IMR-90 (cell line): ENCODE measurements around the gene DSCAML1. TPM values are rescaled to one million over a fixed set of nuclear protein-coding genes. Genes with fewer than 3 reads are reported as not detected.

ENCODE experiments used
- ATAC-seq: fragments of 200-7000 bp; cut with Tn5 transposase; 2 replicates; pipeline ENCODE4 v1.9.1; 2020; ENCODE audit warnings: low read depth, mild to moderate bottlenecking, moderate library complexity
- BruUV-seq: library from RNA; stranded (reverse); fragments of 400-500 nt; replicated peaks from 2 replicates; lab custom pipeline; 2021; lab: Mats Ljungman, UMichigan
- CTCF ChIA-PET: fragments of 300-600 bp; formaldehyde crosslinking; extraction: SDS; loops from one replicate; lab custom pipeline; 2021; ENCODE audit warnings: antibody characterized with exemption; lab: Yijun Ruan, JAX
- POLR2A ChIA-PET: fragments of 300-600 bp; sonication (Branson Sonifier 250); formaldehyde crosslinking; loops from one replicate; lab custom pipeline; 2022; ENCODE audit warnings: antibody characterized with exemption; ENCODE audit not compliant: unreplicated experiment; lab: Charles Lee
- DNase-seq: peaks from one replicate; pipeline ENCODE4 v3.0.0; 2013
- H2AFZ ChIP-seq: replicated peaks from 2 replicates; pipeline ENCODE3; 2013; ENCODE audit warnings: low read length, mild to moderate bottlenecking; ENCODE audit not compliant: poor library complexity
- H2AK5ac ChIP-seq: 2 replicates; pipeline ENCODE4 v1.6.1; 2013; ENCODE audit warnings: low read depth, low read length, inconsistent platforms
- H2AK9ac ChIP-seq: replicated peaks from 2 replicates; pipeline ENCODE3; 2013; ENCODE audit warnings: mild to moderate bottlenecking, low read depth, low read length, moderate library complexity; ENCODE audit not compliant: poor library complexity
- H2BK120ac ChIP-seq: 2 replicates; pipeline ENCODE4 v1.6.1; 2013; ENCODE audit warnings: low read depth, low read length, inconsistent platforms
- H2BK15ac ChIP-seq: 3 replicates; pipeline ENCODE4 v1.6.1; 2013; ENCODE audit warnings: low read depth, low read length, inconsistent platforms
- H2BK20ac ChIP-seq: 2 replicates; pipeline ENCODE4 v1.6.1; 2013; ENCODE audit warnings: low read depth, mild to moderate bottlenecking, inconsistent platforms, low read length, moderate library complexity
- H2BK5ac ChIP-seq: 2 replicates; pipeline ENCODE4 v1.6.1; 2013; ENCODE audit warnings: mild to moderate bottlenecking, low read depth, low read length, inconsistent platforms; ENCODE audit not compliant: poor library complexity, severe bottlenecking
- H3K14ac ChIP-seq: replicated peaks from 2 replicates; pipeline ENCODE4 v1.6.1; 2013; ENCODE audit warnings: low read depth, low read length, inconsistent platforms
- H3K18ac ChIP-seq: 2 replicates; pipeline ENCODE4 v1.6.1; 2013; ENCODE audit warnings: low read depth, low read length, control low read depth
- H3K23ac ChIP-seq: 2 replicates; pipeline ENCODE4 v1.6.1; 2013; ENCODE audit warnings: low read depth, low read length, inconsistent platforms
- H3K27ac ChIP-seq: 2 replicates; pipeline ENCODE4 v1.5.1; 2013; ENCODE audit warnings: mild to moderate bottlenecking, control low read depth, low read length; ENCODE audit not compliant: insufficient read depth
- H3K27me3 ChIP-seq: 2 replicates; pipeline ENCODE4 v1.6.1; 2013; ENCODE audit warnings: low read length; ENCODE audit not compliant: control insufficient read depth, insufficient read depth
- H3K36me3 ChIP-seq: 2 replicates; pipeline ENCODE4 v1.6.1; 2013; ENCODE audit warnings: low read length, mixed read lengths; ENCODE audit not compliant: control insufficient read depth, insufficient read depth
- H3K4ac ChIP-seq: 2 replicates; pipeline ENCODE4 v1.6.1; 2013; ENCODE audit warnings: low read depth, low read length, inconsistent platforms
- H3K4me1 ChIP-seq: 2 replicates; pipeline ENCODE4 v1.6.1; 2013; ENCODE audit warnings: low read length, mixed read lengths; ENCODE audit not compliant: control insufficient read depth, insufficient read depth
- H3K4me2 ChIP-seq: 2 replicates; pipeline ENCODE4 v1.6.1; 2013; ENCODE audit warnings: low read depth, mild to moderate bottlenecking, control low read depth, low read length, moderate library complexity
- H3K4me3 ChIP-seq: 2 replicates; pipeline ENCODE4 v1.5.1; 2013; ENCODE audit warnings: low read depth, mild to moderate bottlenecking, control low read depth, low read length, moderate library complexity; ENCODE audit not compliant: insufficient read depth
- H3K56ac ChIP-seq: 2 replicates; pipeline ENCODE4 v1.6.1; 2013; ENCODE audit warnings: low read length, inconsistent platforms; ENCODE audit not compliant: insufficient read depth; ENCODE audit errors: extremely low read depth
- H3K79me1 ChIP-seq, 2 experiments: 2 replicates each; pipeline ENCODE4 v1.6.1; 2013; ENCODE audit warnings: low read length in 2 of 2, inconsistent platforms in 1 of 2, low read depth in 1 of 2
- H3K9ac ChIP-seq: 2 replicates; pipeline ENCODE4 v1.6.1; 2013; ENCODE audit warnings: low read depth, low read length, control low read depth
- H3K9me1 ChIP-seq: 2 replicates; pipeline ENCODE4 v1.6.1; 2013; ENCODE audit warnings: low read length, inconsistent platforms; ENCODE audit not compliant: insufficient read depth
- H3K9me3 ChIP-seq: 2 replicates; pipeline ENCODE4 v1.6.1; 2013; ENCODE audit warnings: low read length; ENCODE audit not compliant: control insufficient read depth, insufficient read depth
- H4K20me1 ChIP-seq: 2 replicates; pipeline ENCODE4 v1.6.1; 2013; ENCODE audit warnings: low read length, inconsistent platforms; ENCODE audit not compliant: insufficient read depth
- H4K5ac ChIP-seq: 2 replicates; pipeline ENCODE4 v1.6.1; 2013; ENCODE audit warnings: mild to moderate bottlenecking, low read depth, low read length, control low read depth
- H4K8ac ChIP-seq, 2 experiments: 2 replicates each; pipeline ENCODE4 v1.6.1; 2013; ENCODE audit warnings: low read depth in 2 of 2, low read length in 2 of 2, control low read depth in 1 of 2, inconsistent platforms in 1 of 2
- H4K91ac ChIP-seq: 2 replicates; pipeline ENCODE4 v1.6.1; 2013; ENCODE audit warnings: low read depth, low read length, inconsistent platforms; ENCODE audit not compliant: insufficient read depth
- NFE2L2 ChIP-seq: fragments of 150-350 bp; IDR thresholded peaks from 2 replicates; pipeline ENCODE4 v1.6.1; 2016; ENCODE audit warnings: low read depth, mild to moderate bottlenecking, low read length
- RAD21 ChIP-seq: IDR thresholded peaks from 2 replicates; pipeline ENCODE4 v1.6.1; 2012; ENCODE audit warnings: low read length, improper control_type of control experiment
- WGBS, 2 experiments: methylation state at CpG; one replicate each; pipeline versions ENCODE4 v1.1.5 to v1.1.7; 2013; ENCODE audit warnings: missing lambda C conversion rate in 2 of 2; ENCODE audit not compliant: insufficient read length in 1 of 2; ENCODE audit errors: extremely low coverage in 2 of 2; 5-methylcytosine and 5-hydroxymethylcytosine counted together
- dilution Hi-C: fragments of 300-500 bp; cut with HindIII; formaldehyde crosslinking; loops from one replicate; pipeline ENCODE4 v1.14.3; 2018; ENCODE audit warnings: low sequenced_read_pairs; ENCODE audit not compliant: unreplicated experiment
- in situ Hi-C: fragments of 300-500 bp; cut with MboI; formaldehyde crosslinking; loops from 3 replicates; pipeline ENCODE4 v1.14.3; 2019; ENCODE audit warnings: low sequenced_read_pairs, inconsistent platforms, mixed read lengths
- intact Hi-C: fragments of 100-400 bp; cut with micrococcal nuclease; formaldehyde crosslinking; loops from 2 replicates; pipeline ENCODE4 v1.10.0; 2022
- polyA plus RNA-seq, 3 experiments: library from polyadenylated mRNA; depleted of rRNA; stranded (reverse); fragments of >200 nt; gene quantifications; 2 replicates each; pipeline ENCODE4 v1.2.3, GENCODE V29; 2012; ENCODE audit warnings: low replicate concordance in 1 of 3
- total RNA-seq: library from RNA; depleted of rRNA; stranded (reverse); fragments of >200 nt; gene quantifications from 2 replicates; pipeline ENCODE4 v1.2.3, GENCODE V29; 2012
- TF ChIP-seq, protein P1 (sequence below): fragments of 150-350 bp; IDR thresholded peaks from 2 replicates; pipeline ENCODE4 v1.6.1; 2017; ENCODE audit warnings: mild to moderate bottlenecking, antibody characterized with exemption, low read length, low read depth
- TF ChIP-seq, protein P2 (sequence below): conservative IDR thresholded peaks from 2 replicates; pipeline ENCODE4 v1.5.1; 2012; ENCODE audit warnings: mild to moderate bottlenecking, low read depth, low read length, improper control_type of control experiment
- TF ChIP-seq, protein P3 (sequence below): fragments of 150-350 bp; IDR thresholded peaks from 2 replicates; pipeline ENCODE4 v1.6.1; 2016; ENCODE audit warnings: low read depth, mild to moderate bottlenecking, low read length, moderate library complexity, borderline replicate concordance

The DSCAML1 gene
- total and polyA plus RNA-seq, 2 of the 4 experiments (the other 2 are of a cell fraction), result not detected

DNA sequence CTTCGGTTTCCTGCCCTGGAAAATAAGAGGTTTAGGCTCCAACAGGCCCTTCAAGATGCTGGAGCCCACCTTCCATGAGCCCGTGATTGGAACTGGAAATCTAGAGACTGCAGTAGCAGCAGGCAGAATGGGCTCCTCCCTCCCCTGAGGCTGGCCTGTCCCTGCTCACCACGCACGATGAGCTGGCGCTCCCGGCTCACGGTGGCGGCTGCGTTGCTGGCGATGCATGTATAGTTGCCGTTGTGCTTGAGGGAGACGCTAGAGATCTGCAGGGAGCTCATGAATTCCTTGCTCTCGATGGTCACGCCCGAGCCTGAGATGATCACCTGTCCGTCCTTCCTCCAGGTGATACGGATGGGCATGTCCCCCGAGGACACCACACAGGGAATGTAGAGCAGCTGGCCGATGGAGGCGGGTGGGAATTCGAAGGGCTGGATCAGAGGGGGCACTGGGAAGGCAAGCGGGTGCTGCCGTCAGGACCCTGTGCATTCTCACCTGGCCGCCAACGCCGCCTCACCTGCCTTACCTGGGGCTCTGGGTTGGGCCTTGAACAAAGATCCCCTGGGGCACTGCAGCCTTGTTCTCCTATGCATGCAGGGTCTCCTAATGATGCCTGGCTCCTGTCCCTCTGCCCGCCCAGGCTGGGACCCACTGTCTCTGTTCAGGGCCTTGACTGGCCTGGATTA is 291.6 kb downstream of the DSCAML1 start:
- no peak overlapping the region for H3K4me2 ChIP-seq
- intact Hi-C loops (no loop called here), in situ Hi-C loops (no loop called here), dilution Hi-C loops (no loop called here)
- H2AFZ ChIP-seq, result peak overlapping the region; percentile 39
- no peak overlapping the region for H3K9ac ChIP-seq
- H3K27ac ChIP-seq, result no peak overlapping the region
- TF ChIP-seq, protein P1, sequence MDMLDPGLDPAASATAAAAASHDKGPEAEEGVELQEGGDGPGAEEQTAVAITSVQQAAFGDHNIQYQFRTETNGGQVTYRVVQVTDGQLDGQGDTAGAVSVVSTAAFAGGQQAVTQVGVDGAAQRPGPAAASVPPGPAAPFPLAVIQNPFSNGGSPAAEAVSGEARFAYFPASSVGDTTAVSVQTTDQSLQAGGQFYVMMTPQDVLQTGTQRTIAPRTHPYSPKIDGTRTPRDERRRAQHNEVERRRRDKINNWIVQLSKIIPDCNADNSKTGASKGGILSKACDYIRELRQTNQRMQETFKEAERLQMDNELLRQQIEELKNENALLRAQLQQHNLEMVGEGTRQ, result no peak
- TF ChIP-seq, protein P2, sequence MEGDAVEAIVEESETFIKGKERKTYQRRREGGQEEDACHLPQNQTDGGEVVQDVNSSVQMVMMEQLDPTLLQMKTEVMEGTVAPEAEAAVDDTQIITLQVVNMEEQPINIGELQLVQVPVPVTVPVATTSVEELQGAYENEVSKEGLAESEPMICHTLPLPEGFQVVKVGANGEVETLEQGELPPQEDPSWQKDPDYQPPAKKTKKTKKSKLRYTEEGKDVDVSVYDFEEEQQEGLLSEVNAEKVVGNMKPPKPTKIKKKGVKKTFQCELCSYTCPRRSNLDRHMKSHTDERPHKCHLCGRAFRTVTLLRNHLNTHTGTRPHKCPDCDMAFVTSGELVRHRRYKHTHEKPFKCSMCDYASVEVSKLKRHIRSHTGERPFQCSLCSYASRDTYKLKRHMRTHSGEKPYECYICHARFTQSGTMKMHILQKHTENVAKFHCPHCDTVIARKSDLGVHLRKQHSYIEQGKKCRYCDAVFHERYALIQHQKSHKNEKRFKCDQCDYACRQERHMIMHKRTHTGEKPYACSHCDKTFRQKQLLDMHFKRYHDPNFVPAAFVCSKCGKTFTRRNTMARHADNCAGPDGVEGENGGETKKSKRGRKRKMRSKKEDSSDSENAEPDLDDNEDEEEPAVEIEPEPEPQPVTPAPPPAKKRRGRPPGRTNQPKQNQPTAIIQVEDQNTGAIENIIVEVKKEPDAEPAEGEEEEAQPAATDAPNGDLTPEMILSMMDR, result no peak
- TF ChIP-seq RAD21 (no peak), NFE2L2 (no peak)
- TF ChIP-seq, protein P3, sequence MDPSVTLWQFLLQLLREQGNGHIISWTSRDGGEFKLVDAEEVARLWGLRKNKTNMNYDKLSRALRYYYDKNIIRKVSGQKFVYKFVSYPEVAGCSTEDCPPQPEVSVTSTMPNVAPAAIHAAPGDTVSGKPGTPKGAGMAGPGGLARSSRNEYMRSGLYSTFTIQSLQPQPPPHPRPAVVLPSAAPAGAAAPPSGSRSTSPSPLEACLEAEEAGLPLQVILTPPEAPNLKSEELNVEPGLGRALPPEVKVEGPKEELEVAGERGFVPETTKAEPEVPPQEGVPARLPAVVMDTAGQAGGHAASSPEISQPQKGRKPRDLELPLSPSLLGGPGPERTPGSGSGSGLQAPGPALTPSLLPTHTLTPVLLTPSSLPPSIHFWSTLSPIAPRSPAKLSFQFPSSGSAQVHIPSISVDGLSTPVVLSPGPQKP, result no peak
- H4K20me1 ChIP-seq, result no peaks in the 10 kb centered on the region
- H2AK9ac ChIP-seq, result no peak overlapping the region
- no peak overlapping the region for H3K56ac ChIP-seq
- ATAC-seq (no peak), DNase-seq (no peak)
- no peak overlapping the region for H2BK15ac ChIP-seq
- no peak overlapping the region for H3K4me3 ChIP-seq
- H3K27me3 ChIP-seq, result peaks cover 25% of the 10 kb centered on the region
- no peak overlapping the region for H4K5ac ChIP-seq
- H2BK5ac ChIP-seq, result no peak overlapping the region
- ChIA-PET POLR2A (no interaction called here), CTCF (no interaction called here)
- H4K8ac ChIP-seq, result no peak overlapping the region
- no peak overlapping the region for H3K14ac ChIP-seq
- no peak overlapping the region for H3K18ac ChIP-seq
- H3K36me3 ChIP-seq, result no peaks in the 10 kb centered on the region
- H3K9me3 ChIP-seq, result no peaks in the 10 kb centered on the region
- no peak overlapping the region for H4K91ac ChIP-seq
- H3K4me1 ChIP-seq, result no peaks in the 10 kb centered on the region
- no peak overlapping the region for H2BK120ac ChIP-seq
- H3K79me1 ChIP-seq, result no peaks in the 10 kb centered on the region
- no peak overlapping the region for H3K4ac ChIP-seq
- BruUV-seq, result no TSS peak
- H2BK20ac ChIP-seq, result no peak overlapping the region
- no peaks in the 10 kb centered on the region for H3K9me1 ChIP-seq
- H2AK5ac ChIP-seq, result no peak overlapping the region
- H3K23ac ChIP-seq, result no peak overlapping the region
- WGBS, 2 experiments, result 78% methylated on average over 26 of the region's 27 CpGs; no CpG with 5 or more reads in 1 of the 2 experiments
